ENCODE measurements around the gene KIF16B. TPM values are rescaled to one million over a fixed set of nuclear protein-coding genes. Genes with fewer than 3 reads are reported as not detected.

Gene KIF16B
- total and polyA plus RNA-seq, 2 of the 8 experiments (the other 6 are each of a cell fraction or from before 2014, with no cell fraction given) = 3.0 to 9.2 TPM

GRCh38 chr20:16290358-16290757 lies 282.9 kb downstream of the KIF16B start (continued):
- TF ChIP-seq GTF2F1 (IDR thresholded peaks at IDR 0.05; ENCODE audit: borderline replicate concordance, low read depth, low read length) = no peak

Data from H1 (cell line).